ENCODE measurements around the gene UFD1. TPM values are rescaled to one million over a fixed set of nuclear protein-coding genes. Genes with fewer than 3 reads are reported as not detected.

UFD1 gene
- total and polyA plus RNA-seq, 4 donors, result 23.1 to 111 (median 70.0) TPM

DNA sequence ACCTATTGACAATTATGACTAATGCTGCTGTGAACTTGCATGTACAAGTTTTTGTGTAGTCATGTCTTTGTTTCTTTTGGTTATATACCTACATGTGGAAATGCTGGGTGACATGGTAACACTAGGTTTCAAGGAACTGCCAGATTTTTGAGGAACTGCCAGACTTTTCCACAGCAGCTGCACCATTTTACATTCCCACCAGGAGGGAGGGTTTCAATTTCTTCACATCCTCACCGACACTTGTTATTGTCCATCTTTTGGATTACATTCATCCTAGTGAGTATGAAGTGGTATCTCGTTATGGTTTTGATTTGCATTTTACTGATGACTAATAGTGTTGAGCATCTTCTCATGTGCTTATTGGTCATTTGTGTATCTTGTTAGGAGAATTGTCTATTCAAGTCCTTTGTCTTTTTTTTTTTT is 31.9 kb upstream of the UFD1 start:
- peaks cover 0 to 3% (median 0%) of the 10 kb centered on the region in 5 donors for H3K4me1 ChIP-seq (ENCODE audit: control insufficient read depth in 5 of 5, insufficient read depth in 5 of 5, low read length in 5 of 5)
- no peak overlapping the region for H3K4me3 ChIP-seq
- no peaks in the 10 kb centered on the region for H3K36me3 ChIP-seq (ENCODE audit: control insufficient read depth in 4 of 4, insufficient read depth in 4 of 4, low read length in 4 of 4)
- H3K9me3 ChIP-seq (ENCODE audit: control insufficient read depth in 4 of 4, insufficient read depth in 3 of 4, low read length in 3 of 4), result no peaks in the 10 kb centered on the region
- no peak overlapping the region for H3K27ac ChIP-seq (ENCODE audit: low read depth in 1 of 2, low read length in 1 of 2)
- WGBS, 2 donors, result 77 to 96% methylated on average over 2 of the region's 2 CpGs
- no peaks in the 10 kb centered on the region for H3K27me3 ChIP-seq (ENCODE audit: control insufficient read depth in 3 of 3, insufficient read depth in 3 of 3, low read length in 2 of 3)
- DNase-seq (no peak), ATAC-seq (ENCODE audit: insufficient read depth, low FRiP score) (no peak)
- H3K9ac ChIP-seq (ENCODE audit: insufficient read depth in 1 of 2, low read length in 2 of 2), result no peak overlapping the region
- TF ChIP-seq, protein P1, sequence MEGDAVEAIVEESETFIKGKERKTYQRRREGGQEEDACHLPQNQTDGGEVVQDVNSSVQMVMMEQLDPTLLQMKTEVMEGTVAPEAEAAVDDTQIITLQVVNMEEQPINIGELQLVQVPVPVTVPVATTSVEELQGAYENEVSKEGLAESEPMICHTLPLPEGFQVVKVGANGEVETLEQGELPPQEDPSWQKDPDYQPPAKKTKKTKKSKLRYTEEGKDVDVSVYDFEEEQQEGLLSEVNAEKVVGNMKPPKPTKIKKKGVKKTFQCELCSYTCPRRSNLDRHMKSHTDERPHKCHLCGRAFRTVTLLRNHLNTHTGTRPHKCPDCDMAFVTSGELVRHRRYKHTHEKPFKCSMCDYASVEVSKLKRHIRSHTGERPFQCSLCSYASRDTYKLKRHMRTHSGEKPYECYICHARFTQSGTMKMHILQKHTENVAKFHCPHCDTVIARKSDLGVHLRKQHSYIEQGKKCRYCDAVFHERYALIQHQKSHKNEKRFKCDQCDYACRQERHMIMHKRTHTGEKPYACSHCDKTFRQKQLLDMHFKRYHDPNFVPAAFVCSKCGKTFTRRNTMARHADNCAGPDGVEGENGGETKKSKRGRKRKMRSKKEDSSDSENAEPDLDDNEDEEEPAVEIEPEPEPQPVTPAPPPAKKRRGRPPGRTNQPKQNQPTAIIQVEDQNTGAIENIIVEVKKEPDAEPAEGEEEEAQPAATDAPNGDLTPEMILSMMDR (IDR thresholded peaks at IDR 0.05; ENCODE audit: control extremely low read depth, extremely low read depth), result no peak

DNA sequence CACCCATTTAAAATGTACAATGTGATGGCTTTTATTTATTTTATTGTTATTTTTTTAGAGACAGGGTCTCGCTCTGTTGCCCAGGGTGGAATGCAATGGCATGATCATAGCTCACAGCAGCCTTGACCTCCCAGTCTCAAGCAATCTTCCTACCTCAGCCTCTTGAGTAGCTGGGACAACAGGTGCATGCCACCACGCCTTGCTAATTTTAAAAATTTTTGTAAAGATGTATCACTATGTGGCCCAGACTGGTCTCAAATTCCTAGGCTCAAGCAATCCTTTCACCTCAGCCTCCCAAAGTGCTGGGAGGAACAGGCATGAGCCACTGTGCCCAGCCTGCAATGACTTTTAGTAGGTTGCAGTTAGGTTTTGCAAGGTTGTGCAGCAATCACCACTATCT is 30.9 kb upstream of the UFD1 start:
- no peaks in the 10 kb centered on the region for H3K27me3 ChIP-seq (ENCODE audit: control insufficient read depth in 3 of 3, insufficient read depth in 3 of 3, low read length in 2 of 3)
- no peaks in the 10 kb centered on the region for H3K36me3 ChIP-seq (ENCODE audit: control insufficient read depth in 4 of 4, insufficient read depth in 4 of 4, low read length in 4 of 4)
- TF ChIP-seq, protein P1 (IDR thresholded peaks at IDR 0.05; ENCODE audit: control extremely low read depth, extremely low read depth), result no peak
- no peak overlapping the region for H3K27ac ChIP-seq (ENCODE audit: low read depth in 1 of 2, low read length in 1 of 2)
- H3K9me3 ChIP-seq (ENCODE audit: control insufficient read depth in 4 of 4, insufficient read depth in 3 of 4, low read length in 3 of 4), result no peaks in the 10 kb centered on the region
- WGBS, 2 donors, result 90 to 97% methylated on average over 2 of the region's 2 CpGs
- peaks cover 0 to 3% (median 0%) of the 10 kb centered on the region in 5 donors for H3K4me1 ChIP-seq (ENCODE audit: control insufficient read depth in 5 of 5, insufficient read depth in 5 of 5, low read length in 5 of 5)
- no peak overlapping the region for H3K4me3 ChIP-seq
- DNase-seq (no peak), ATAC-seq (ENCODE audit: insufficient read depth, low FRiP score) (no peak)
- H3K9ac ChIP-seq (ENCODE audit: insufficient read depth in 1 of 2, low read length in 2 of 2), result no peak overlapping the region

DNA sequence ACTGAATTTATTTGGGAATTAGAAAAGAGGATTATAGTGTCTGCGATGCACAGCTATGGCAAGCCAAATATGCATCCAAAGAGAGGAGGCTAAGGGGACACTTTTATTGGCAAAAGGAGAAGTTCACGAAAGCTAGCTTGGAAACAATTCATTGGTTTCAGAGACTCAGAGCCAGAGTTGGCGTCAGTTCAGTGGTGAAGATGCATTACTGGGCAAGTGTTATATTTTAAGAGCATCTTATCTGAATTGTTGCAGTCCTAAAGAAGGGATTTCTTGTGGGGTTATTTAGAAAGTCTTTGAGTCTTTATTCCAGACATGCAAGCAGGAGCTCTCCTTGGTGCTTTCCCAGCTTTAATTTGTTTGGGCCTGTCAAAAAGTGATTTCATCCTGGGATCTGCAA is 30.2 kb upstream of the UFD1 start:
- 89 to 91% methylated on average over 3 of the region's 3 CpGs for WGBS, 2 donors
- no peaks in the 10 kb centered on the region for H3K9me3 ChIP-seq (ENCODE audit: control insufficient read depth in 4 of 4, insufficient read depth in 3 of 4, low read length in 3 of 4)
- H3K27me3 ChIP-seq (ENCODE audit: control insufficient read depth in 3 of 3, insufficient read depth in 3 of 3, low read length in 2 of 3), result no peaks in the 10 kb centered on the region
- no peak overlapping the region for H3K4me3 ChIP-seq
- H3K9ac ChIP-seq (ENCODE audit: insufficient read depth in 1 of 2, low read length in 2 of 2), result no peak overlapping the region
- TF ChIP-seq, protein P1 (IDR thresholded peaks at IDR 0.05; ENCODE audit: control extremely low read depth, extremely low read depth), result no peak
- no peaks in the 10 kb centered on the region for H3K36me3 ChIP-seq (ENCODE audit: control insufficient read depth in 4 of 4, insufficient read depth in 4 of 4, low read length in 4 of 4)
- no peak for ATAC-seq (ENCODE audit: insufficient read depth, low FRiP score)
- H3K27ac ChIP-seq (ENCODE audit: low read depth in 1 of 2, low read length in 1 of 2), result no peak overlapping the region
- no peak for DNase-seq
- H3K4me1 ChIP-seq (ENCODE audit: control insufficient read depth in 5 of 5, insufficient read depth in 5 of 5, low read length in 5 of 5), result peaks cover 0 to 3% (median 0%) of the 10 kb centered on the region in 5 donors
